GM12878 (cell line): Measurements from ENCODE around the gene UNC5B. TPM values are rescaled to one million over a fixed set of nuclear protein-coding genes. Genes with fewer than 3 reads are reported as not detected.

ENCODE experiments used
- ATAC-seq: fragments of 200-7000 bp; cut with Tn5 transposase; 3 replicates; pipeline ENCODE4 v1.9.1; 2020; ENCODE audit warnings: mild to moderate bottlenecking, moderate library complexity
- BruUV-seq: library from RNA; stranded (reverse); fragments of 400-500 nt; replicated peaks from 2 replicates; lab custom pipeline; 2021; lab: Mats Ljungman, UMichigan
- CTCF ChIA-PET: fragments of 300-600 bp; sonication (Branson Sonifier 250); formaldehyde crosslinking; extraction: SDS; loops from one replicate; lab custom pipeline; 2021; ENCODE audit warnings: inconsistent platforms; lab: Yijun Ruan, JAX
- POLR2A ChIA-PET: fragments of 350-600 bp; formaldehyde crosslinking; extraction: SDS; loops from one replicate; lab custom pipeline; 2021; ENCODE audit warnings: inconsistent platforms; lab: Charles Lee
- RAD21 ChIA-PET: fragments of 300-600 bp; sonication (Branson Sonifier 250); formaldehyde crosslinking; loops from one replicate; lab custom pipeline; 2023; ENCODE audit warnings: antibody characterized with exemption; ENCODE audit not compliant: unreplicated experiment; lab: Charles Lee
- SMC1A ChIA-PET: fragments of 300-600 bp; sonication (Branson Sonifier 250); formaldehyde crosslinking; loops from one replicate; lab custom pipeline; 2023; ENCODE audit not compliant: unreplicated experiment, uncharacterized antibody; lab: Charles Lee
- DNase-seq: peaks from one replicate; pipeline ENCODE4 v3.0.0-alpha.2; 2011; ENCODE audit warnings: low read depth, low spot score
- FAIRE-seq: peaks from 3 replicates; lab custom pipeline; 2011; peaks lifted over from hg19 to GRCh38; lab: Jason Lieb, UNC
- H2AFZ ChIP-seq: 2 replicates; pipeline ENCODE4 v1.6.0; 2011; ENCODE audit warnings: low read depth, low read length, control low read depth; ENCODE audit not compliant: control insufficient read depth
- H3K27ac ChIP-seq: 2 replicates; pipeline ENCODE4 v1.5.1; 2011; ENCODE audit warnings: control low read depth; ENCODE audit not compliant: control insufficient read depth, insufficient read depth
- H3K27me3 ChIP-seq, 2 experiments: replicated peaks in 1 of 2; 2 replicates each; pipeline versions ENCODE4 v1.6.0 to v1.6.1; 2011; ENCODE audit warnings: low read length in 1 of 2; ENCODE audit not compliant: control insufficient read depth in 2 of 2, insufficient read depth in 2 of 2
- H3K36me3 ChIP-seq, 2 experiments: 2 replicates each; pipeline ENCODE4 v1.5.1; 2011; ENCODE audit warnings: low read length in 1 of 2; ENCODE audit not compliant: control insufficient read depth in 2 of 2, insufficient read depth in 2 of 2
- H3K4me1 ChIP-seq: 2 replicates; pipeline ENCODE4 v1.6.1; 2011; ENCODE audit warnings: mild to moderate bottlenecking, low read length, moderate library complexity, mixed read lengths; ENCODE audit not compliant: control insufficient read depth, insufficient read depth
- H3K4me2 ChIP-seq: 2 replicates; pipeline ENCODE4 v1.6.0; 2011; ENCODE audit warnings: control low read depth; ENCODE audit not compliant: control insufficient read depth, insufficient read depth
- H3K4me3 ChIP-seq: fragments of 200-600 bp; sonication (generic); 2 replicates; pipeline ENCODE4 v1.5.1; 2016
- H3K79me2 ChIP-seq: 2 replicates; pipeline ENCODE4 v1.6.0; 2011; ENCODE audit warnings: low read length; ENCODE audit not compliant: control insufficient read depth, insufficient read depth
- H3K9ac ChIP-seq: 2 replicates; pipeline ENCODE4 v1.8.0; 2011; ENCODE audit warnings: low read length, control low read depth, mixed read lengths; ENCODE audit not compliant: control insufficient read depth, insufficient read depth
- H3K9me3 ChIP-seq: replicated peaks from 3 replicates; pipeline ENCODE4 v1.5.1; 2011; ENCODE audit warnings: mild to moderate bottlenecking, low read length; ENCODE audit not compliant: control insufficient read depth, insufficient read depth
- H4K20me1 ChIP-seq: 2 replicates; pipeline ENCODE4 v1.6.0; 2011; ENCODE audit not compliant: control insufficient read depth, insufficient read depth
- BRCA1 ChIP-seq: IDR thresholded peaks from 2 replicates; pipeline ENCODE4 v1.6.1; 2011; ENCODE audit warnings: low read depth, low read length, improper control_type of control experiment
- CHD4 ChIP-seq: fragments of 200-600 bp; sonication (generic); IDR thresholded peaks from 2 replicates; pipeline ENCODE4 v1.6.1; 2016; ENCODE audit warnings: mild to moderate bottlenecking
- DPF2 ChIP-seq: fragments of 450-650 bp; IDR thresholded peaks from 2 replicates; pipeline ENCODE4 v1.6.1; 2017; ENCODE audit warnings: mild to moderate bottlenecking
- HCFC1 ChIP-seq: fragments of 150-350 bp; IDR thresholded peaks from 2 replicates; pipeline ENCODE4 v1.6.1; 2014; ENCODE audit warnings: low read length
- HDAC6 ChIP-seq: fragments of 200-600 bp; sonication (generic); IDR thresholded peaks from one replicate; pipeline ENCODE4 v1.8.0; 2017; ENCODE audit warnings: antibody characterized with exemption; ENCODE audit not compliant: unreplicated experiment
- MAX ChIP-seq: IDR thresholded peaks from 2 replicates; pipeline ENCODE4 v1.6.1; 2012; ENCODE audit warnings: low read depth, low read length, improper control_type of control experiment
- MYC ChIP-seq: IDR thresholded peaks from 2 replicates; pipeline ENCODE4 v1.6.1; 2011; ENCODE audit warnings: mild to moderate bottlenecking, low read length, moderate library complexity, inconsistent platforms; ENCODE audit not compliant: insufficient read depth, insufficient replicate concordance, insufficient read length, severe bottlenecking
- NFYB ChIP-seq: IDR thresholded peaks from 2 replicates; pipeline ENCODE4 v1.6.1; 2011; ENCODE audit warnings: low read depth, mild to moderate bottlenecking, low read length, improper control_type of control experiment, moderate library complexity; ENCODE audit not compliant: insufficient read depth
- PML ChIP-seq: IDR thresholded peaks from 2 replicates; pipeline ENCODE4 v1.6.1; 2012; ENCODE audit warnings: low read length, inconsistent platforms
- POLR2AphosphoS2 ChIP-seq: IDR thresholded peaks from 2 replicates; pipeline ENCODE4 v1.6.1; 2011; ENCODE audit warnings: low read depth, mild to moderate bottlenecking, low read length, improper control_type of control experiment, moderate library complexity
- TCF12 ChIP-seq: IDR thresholded peaks from 2 replicates; pipeline ENCODE4 v1.6.1; 2011; ENCODE audit warnings: low read depth, mild to moderate bottlenecking, low read length
- WGBS: methylation state at CpG from one replicate; pipeline ENCODE4 v1.1.6; 2016; ENCODE audit warnings: low lambda C conversion rate; ENCODE audit not compliant: insufficient replicate concordance, insufficient coverage; ENCODE audit errors: missing lambda C conversion rate; 5-methylcytosine and 5-hydroxymethylcytosine counted together
- in situ Hi-C: fragments of 300-500 bp; cut with MboI; formaldehyde crosslinking; loops from 9 replicates; pipeline ENCODE4 v1.14.3; 2018; ENCODE audit warnings: mixed read lengths
- intact Hi-C: fragments of 100-400 bp; cut with micrococcal nuclease; formaldehyde crosslinking; loops from one replicate; pipeline ENCODE4 v1.14.2; 2022; ENCODE audit not compliant: unreplicated experiment
- polyA plus RNA-seq, 11 experiments: library from polyadenylated mRNA; depleted of rRNA in 4 of 11; unstranded in 6 of 11; stranded (reverse) in 5 of 11; fragments of >200 nt; fragmentation: Nextera tagmentation in 4 of 11; fragmentation: Illumina TruSeq in 1 of 11; extraction: Ambion mirVana in 4 of 11; extraction: Trizol in 1 of 11; gene quantifications; 1 replicate in 1 of 11; 2 replicates in 10 of 11; pipeline versions ENCODE4 v1.2.1 to v1.2.3, GENCODE V29; 2011 to 2016; ENCODE audit warnings: inconsistent platforms in 2 of 11, missing spikeins in 2 of 11, low read depth in 1 of 11
- total RNA-seq, 4 experiments: library from RNA; depleted of rRNA in 3 of 4; stranded (reverse); fragments of >200 nt in 3 of 4; fragmentation: Illumina TruSeq in 1 of 4; extraction: Trizol in 1 of 4; gene quantifications; 2 replicates each; pipeline versions ENCODE4 v1.2.1 to v1.2.3, GENCODE V29; 2013 to 2021

The UNC5B gene
- total and polyA plus RNA-seq, 10 of the 15 experiments (the other 5 are each of a cell fraction or from before 2014, with no cell fraction given), result 0.03 to 0.08 TPM; not detected in 8

- no peak for DNase-seq
- no peak for ATAC-seq
- ChIA-PET RAD21 (interaction anchor here (1.4 to 5.1 kb wide), 3 partner anchors 168 to 390 kb away, joined by 3 to 28 read pairs (median 5); no protein-coding TSS in a partner anchor), POLR2A (interaction anchor here (3.5 kb wide), 1 partner anchor 60 kb away, joined by 26 read pairs; no protein-coding TSS in a partner anchor), SMC1A (interaction anchor here (1.1 to 14.0 kb wide), 4 partner anchors 59 to 291 kb away, joined by 3 to 249 read pairs (median 14); no protein-coding TSS in a partner anchor), CTCF (interaction anchor here (1.0 to 11.1 kb wide), 8 partner anchors 26 to 390 kb away, joined by 3 to 359 read pairs (median 56); no protein-coding TSS in a partner anchor)
- no peak for TF ChIP-seq BRCA1
- no peak for TF ChIP-seq HCFC1
- no peak for TF ChIP-seq TCF12
- no peak for TF ChIP-seq HDAC6
- no peak for TF ChIP-seq DPF2
- no peak for TF ChIP-seq MYC
- TF ChIP-seq NFYB, result no peak
- no peak for TF ChIP-seq MAX
- no peak for TF ChIP-seq PML
- no peak for TF ChIP-seq POLR2AphosphoS2
- no peak for TF ChIP-seq CHD4
- Histone ChIP-seq H3K27ac (no peak overlapping the region), H3K27me3 (no peaks in the 10 kb centered on the region), H3K4me2 (no peak overlapping the region), H3K4me1 (peaks cover 8% of the 10 kb centered on the region), H4K20me1 (no peaks in the 10 kb centered on the region), H3K9ac (no peak overlapping the region), H3K79me2 (no peaks in the 10 kb centered on the region), H3K36me3 (no peaks in the 10 kb centered on the region), H3K9me3 (no peaks in the 10 kb centered on the region), H2AFZ (no peak overlapping the region), H3K4me3 (no peak overlapping the region)
- BruUV-seq, result no TSS peak
- no peak for FAIRE-seq
- intact Hi-C loops (loop anchor here (2.0 to 10.0 kb wide), 5 partner anchors 167 to 580 kb away; no protein-coding TSS in a partner anchor), in situ Hi-C loops (loop anchor here (10.0 kb wide), 1 partner anchor 577 kb away; no protein-coding TSS in a partner anchor)
- WGBS, result 38% methylated on average over 6 of the region's 6 CpGs
Measured at GRCh38 chr10:71317739-71318138, 105.4 kb downstream of the UNC5B start.
